ENCODE measurements around the gene GRB14. TPM values are rescaled to one million over a fixed set of nuclear protein-coding genes. Genes with fewer than 3 reads are reported as not detected.

GRB14 gene
- total RNA-seq, 1 donor, result 6.9 TPM

DNA sequence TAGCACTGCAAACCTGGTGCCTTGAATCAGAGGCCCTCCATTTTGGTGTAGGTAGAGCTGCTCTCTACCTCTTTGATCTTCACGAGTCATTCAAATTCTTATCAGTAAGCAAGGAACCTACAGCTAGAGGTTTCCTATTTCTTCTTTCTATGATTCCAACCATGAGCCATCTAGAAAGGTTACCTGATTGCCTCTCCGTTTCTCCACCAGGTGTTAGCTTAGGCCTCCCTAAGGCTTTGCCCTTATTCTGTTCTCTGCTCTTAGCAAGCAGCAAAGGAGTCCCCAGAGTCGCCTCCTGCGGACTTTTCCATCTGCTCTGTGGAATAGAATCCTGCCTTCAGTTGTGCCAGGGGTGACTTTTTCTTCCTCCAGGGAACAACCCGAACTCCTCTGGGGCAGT lies 173.6 kb downstream of the GRB14 start:
- no peak overlapping the region for H3K4me3 ChIP-seq (ENCODE audit: low read depth, low read length)
- DNase-seq (ENCODE audit: low read depth), result no peak
- TF ChIP-seq, protein P1, sequence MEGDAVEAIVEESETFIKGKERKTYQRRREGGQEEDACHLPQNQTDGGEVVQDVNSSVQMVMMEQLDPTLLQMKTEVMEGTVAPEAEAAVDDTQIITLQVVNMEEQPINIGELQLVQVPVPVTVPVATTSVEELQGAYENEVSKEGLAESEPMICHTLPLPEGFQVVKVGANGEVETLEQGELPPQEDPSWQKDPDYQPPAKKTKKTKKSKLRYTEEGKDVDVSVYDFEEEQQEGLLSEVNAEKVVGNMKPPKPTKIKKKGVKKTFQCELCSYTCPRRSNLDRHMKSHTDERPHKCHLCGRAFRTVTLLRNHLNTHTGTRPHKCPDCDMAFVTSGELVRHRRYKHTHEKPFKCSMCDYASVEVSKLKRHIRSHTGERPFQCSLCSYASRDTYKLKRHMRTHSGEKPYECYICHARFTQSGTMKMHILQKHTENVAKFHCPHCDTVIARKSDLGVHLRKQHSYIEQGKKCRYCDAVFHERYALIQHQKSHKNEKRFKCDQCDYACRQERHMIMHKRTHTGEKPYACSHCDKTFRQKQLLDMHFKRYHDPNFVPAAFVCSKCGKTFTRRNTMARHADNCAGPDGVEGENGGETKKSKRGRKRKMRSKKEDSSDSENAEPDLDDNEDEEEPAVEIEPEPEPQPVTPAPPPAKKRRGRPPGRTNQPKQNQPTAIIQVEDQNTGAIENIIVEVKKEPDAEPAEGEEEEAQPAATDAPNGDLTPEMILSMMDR (IDR thresholded peaks at IDR 0.05; ENCODE audit: insufficient read depth, low read length), result no peak

Other genes starting within 250 kb of the GRB14 start
- 18.4 and 25.3 TPM in 2 replicates for gene COBLL1, start 220.3 kb upstream of the GRB14 start, total RNA-seq (ENCODE audit: low replicate concordance)